B cell (primary cell): ENCODE results near the gene RPL39. TPM values are rescaled to one million over a fixed set of nuclear protein-coding genes. Genes with fewer than 3 reads are reported as not detected.

Experiments
- ATAC-seq: fragments of 200-7000 bp; cut with Tn5 transposase; one replicate; pipeline ENCODE4 v1.10.0; 2021; ENCODE audit warnings: low read depth, mild to moderate bottlenecking, moderate number of reproducible peaks, moderate library complexity
- CTCF ChIA-PET: fragments of 350-600 bp; sonication (Branson Sonifier 250); formaldehyde crosslinking; loops from one replicate; lab custom pipeline; 2021; ENCODE audit warnings: antibody characterized with exemption, inconsistent platforms; lab: Charles Lee
- POLR2A ChIA-PET: fragments of 350-600 bp; sonication (Branson Sonifier 250); formaldehyde crosslinking; loops from one replicate; lab custom pipeline; 2021; ENCODE audit warnings: antibody characterized with exemption; lab: Charles Lee
- DNase-seq: peaks from one replicate; pipeline ENCODE4 v3.0.0; 2013
- H2AFZ ChIP-seq: 2 replicates; pipeline ENCODE4 v1.6.1; 2012; ENCODE audit warnings: mild to moderate bottlenecking, low read depth, low read length; ENCODE audit not compliant: insufficient read depth, poor library complexity, severe bottlenecking
- H3K27ac ChIP-seq, 2 donors: 1 replicate in 1 of 2; 2 replicates in 1 of 2; pipeline ENCODE4 v1.5.1; 2012 to 2013; ENCODE audit warnings: low read length in 2 of 2, mild to moderate bottlenecking in 2 of 2, moderate library complexity in 1 of 2
- H3K27me3 ChIP-seq, 4 experiments: fragments of 200-600 bp in 1 of 4; sonication (generic) in 1 of 4; replicated peaks in 1 of 4; 1 replicate in 2 of 4; 2 replicates in 2 of 4; pipeline versions ENCODE4 v1.6.1 to v1.7.0; 2013 to 2016; ENCODE audit warnings: low read length in 3 of 4, mild to moderate bottlenecking in 2 of 4, mixed read lengths in 1 of 4, moderate library complexity in 1 of 4; ENCODE audit not compliant: insufficient read depth in 4 of 4, control insufficient read depth in 3 of 4; ENCODE audit errors: control extremely low read depth in 1 of 4
- H3K36me3 ChIP-seq, 2 experiments: replicated peaks in 1 of 2; 1 replicate in 1 of 2; 2 replicates in 1 of 2; pipeline versions ENCODE4 v1.6.1 to v1.7.1; 2013; ENCODE audit warnings: low read length in 1 of 2; ENCODE audit not compliant: insufficient read depth in 2 of 2, control insufficient read depth in 1 of 2; ENCODE audit errors: control extremely low read depth in 1 of 2, extremely low read depth in 1 of 2
- H3K4me1 ChIP-seq, 2 donors: fragments of 200-600 bp in 1 of 2; sonication (generic) in 1 of 2; 1 replicate in 1 of 2; 2 replicates in 1 of 2; pipeline versions ENCODE4 v1.5.1 to v1.6.1; 2013 to 2017; ENCODE audit warnings: low read length in 2 of 2; ENCODE audit not compliant: control insufficient read depth in 2 of 2, insufficient read depth in 2 of 2
- H3K4me2 ChIP-seq: replicated peaks from 2 replicates; pipeline ENCODE3; 2012; ENCODE audit warnings: mild to moderate bottlenecking, low read depth, low read length; ENCODE audit not compliant: poor library complexity, severe bottlenecking
- H3K4me3 ChIP-seq, 5 experiments: fragments of 200-600 bp in 1 of 5; sonication (generic) in 1 of 5; 1 replicate in 3 of 5; 2 replicates in 2 of 5; pipeline versions ENCODE4 v1.5.1 to v1.7.0; 2011 to 2016; ENCODE audit warnings: low read length in 4 of 5, mild to moderate bottlenecking in 4 of 5, low read depth in 2 of 5, control low read depth in 1 of 5, moderate library complexity in 1 of 5; ENCODE audit not compliant: insufficient read depth in 1 of 5; ENCODE audit errors: control extremely low read depth in 1 of 5, extremely low read depth in 1 of 5
- H3K79me2 ChIP-seq: fragments of 200-600 bp; sonication (generic); one replicate; pipeline ENCODE4 v1.6.0; 2016; ENCODE audit warnings: low read length; ENCODE audit not compliant: control insufficient read depth, insufficient read depth
- H3K9ac ChIP-seq: fragments of 200-600 bp; sonication (generic); 2 replicates; pipeline ENCODE4 v1.6.1; 2017; ENCODE audit warnings: mild to moderate bottlenecking, low read length, moderate library complexity
- H3K9me3 ChIP-seq, 3 donors: one replicate each; pipeline versions ENCODE4 v1.6.1 to v1.7.1; 2013; ENCODE audit warnings: low read length in 2 of 3; ENCODE audit not compliant: control insufficient read depth in 2 of 3, insufficient read depth in 1 of 3; ENCODE audit errors: control extremely low read depth in 1 of 3
- H4K20me1 ChIP-seq: 2 replicates; pipeline ENCODE4 v1.6.0; 2012; ENCODE audit warnings: mild to moderate bottlenecking, low read length; ENCODE audit not compliant: insufficient read depth, control insufficient read depth, poor library complexity, severe bottlenecking
- H3K27ac Mint-ChIP-seq: one replicate; pipeline ENCODE4 v1.8.0; 2021; ENCODE audit warnings: mixed read lengths
- H3K27me3 Mint-ChIP-seq: one replicate; pipeline ENCODE4 v1.8.0; 2021; ENCODE audit warnings: mixed read lengths
- H3K4me1 Mint-ChIP-seq: one replicate; pipeline ENCODE4 v1.8.0; 2021; ENCODE audit warnings: mixed read lengths
- H3K4me3 Mint-ChIP-seq: one replicate; pipeline ENCODE4 v1.8.0; 2021; ENCODE audit warnings: mixed read lengths
- H3K9me3 Mint-ChIP-seq: one replicate; pipeline ENCODE4 v1.8.0; 2022; ENCODE audit warnings: mixed read lengths; ENCODE audit not compliant: insufficient read depth
- EZH2 ChIP-seq: IDR thresholded peaks from 2 replicates; pipeline ENCODE4 v1.6.1; 2012; ENCODE audit warnings: borderline replicate concordance, low read depth, mild to moderate bottlenecking, moderate library complexity, low read length; ENCODE audit not compliant: insufficient read depth, poor library complexity, severe bottlenecking
- WGBS: methylation state at CpG from one replicate; pipeline ENCODE4 v1.1.5; 2013; ENCODE audit warnings: missing lambda C conversion rate; ENCODE audit not compliant: insufficient coverage; 5-methylcytosine and 5-hydroxymethylcytosine counted together
- intact Hi-C: fragments of 100-400 bp; cut with micrococcal nuclease; formaldehyde crosslinking; loops from one replicate; pipeline ENCODE4 v1.10.0; 2022
- polyA plus RNA-seq: library from polyadenylated mRNA; depleted of rRNA; stranded (reverse); fragments of >200 nt; gene quantifications from 2 replicates; pipeline ENCODE4 v1.2.3, GENCODE V29; 2012
- total RNA-seq, 2 donors: library from RNA; stranded (reverse); fragments of 120-200 nt in 1 of 2; gene quantifications; 1 replicate in 1 of 2; 2 replicates in 1 of 2; pipeline versions ENCODE4 v1.2.3 to v1.2.4, GENCODE V29; 2013 to 2022
- TF ChIP-seq, protein P1 (sequence below): fragments of 200-600 bp; IDR thresholded peaks from one replicate; pipeline ENCODE4 v1.8.0; 2022; ENCODE audit warnings: antibody characterized with exemption, mild to moderate bottlenecking

Gene RPL39
- total and polyA plus RNA-seq, 2 donors (not counting 1 experiment from before 2014, with no cell fraction given) = 3,356 to 3,572 TPM

DNA sequence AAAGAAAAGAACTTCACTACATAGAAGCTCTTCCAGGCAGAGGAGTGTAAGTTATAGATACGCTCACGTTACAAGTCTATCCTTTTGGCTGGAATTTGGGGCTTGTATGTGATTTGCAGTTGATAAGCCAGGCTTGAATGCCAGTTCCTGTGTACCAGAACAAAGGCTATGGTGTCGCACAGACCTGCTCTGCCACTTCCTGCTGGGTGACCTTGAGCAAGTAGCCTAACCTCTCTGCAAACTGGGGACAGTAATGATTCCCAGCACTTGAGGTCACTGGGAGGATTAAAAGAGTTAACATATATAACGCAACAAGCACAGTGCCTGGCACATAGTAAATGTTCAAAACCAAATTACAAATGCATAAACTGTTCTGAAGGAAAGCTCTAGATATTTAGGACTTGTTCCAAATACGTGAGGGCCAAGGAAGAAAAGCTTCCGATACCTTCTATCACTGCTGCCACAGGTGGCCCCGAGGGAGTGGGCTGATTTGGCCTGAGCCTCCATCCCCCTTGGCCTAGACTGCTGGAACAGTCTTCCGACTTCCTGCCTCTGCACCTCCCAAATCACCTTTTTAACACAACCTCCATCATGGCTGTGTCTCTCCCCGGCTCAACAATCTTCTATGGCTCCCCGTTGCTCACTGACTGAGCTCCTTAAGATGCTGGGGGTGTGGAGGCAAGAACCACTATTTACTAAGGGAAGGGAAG is 34.3 kb downstream of the RPL39 start:
- no peaks in the 10 kb centered on the region for H3K9me3 Mint-ChIP-seq
- peak overlapping the region; percentile 62 for H2AFZ ChIP-seq

More for the DNA sequence above, 34.3 kb downstream of the RPL39 start:
- no peaks in the 10 kb centered on the region for H3K36me3 ChIP-seq
- peak overlapping the region; percentile 88 to 89 for H3K27ac ChIP-seq
- Mint-ChIP-seq H3K4me1 (peaks cover 57% of the 10 kb centered on the region), H3K4me3 (peak overlapping the region; percentile 88), H3K27ac (peak overlapping the region; percentile 98), H3K27me3 (no peaks in the 10 kb centered on the region)
- 60% methylated on average over 2 of the region's 10 CpGs for WGBS
- ChIA-PET POLR2A (interaction anchor here (0.6 to 0.7 kb wide), 2 partner anchors 19 to 91 kb away, joined by 3 read pairs; no protein-coding TSS in a partner anchor), CTCF (interaction anchor here (0.7 to 7.9 kb wide), 8 partner anchors 14 to 269 kb away, joined by 3 to 35 read pairs (median 4); partner anchors contain the start of gene NKRF)
- no peak for TF ChIP-seq EZH2
- TF ChIP-seq, protein P1, sequence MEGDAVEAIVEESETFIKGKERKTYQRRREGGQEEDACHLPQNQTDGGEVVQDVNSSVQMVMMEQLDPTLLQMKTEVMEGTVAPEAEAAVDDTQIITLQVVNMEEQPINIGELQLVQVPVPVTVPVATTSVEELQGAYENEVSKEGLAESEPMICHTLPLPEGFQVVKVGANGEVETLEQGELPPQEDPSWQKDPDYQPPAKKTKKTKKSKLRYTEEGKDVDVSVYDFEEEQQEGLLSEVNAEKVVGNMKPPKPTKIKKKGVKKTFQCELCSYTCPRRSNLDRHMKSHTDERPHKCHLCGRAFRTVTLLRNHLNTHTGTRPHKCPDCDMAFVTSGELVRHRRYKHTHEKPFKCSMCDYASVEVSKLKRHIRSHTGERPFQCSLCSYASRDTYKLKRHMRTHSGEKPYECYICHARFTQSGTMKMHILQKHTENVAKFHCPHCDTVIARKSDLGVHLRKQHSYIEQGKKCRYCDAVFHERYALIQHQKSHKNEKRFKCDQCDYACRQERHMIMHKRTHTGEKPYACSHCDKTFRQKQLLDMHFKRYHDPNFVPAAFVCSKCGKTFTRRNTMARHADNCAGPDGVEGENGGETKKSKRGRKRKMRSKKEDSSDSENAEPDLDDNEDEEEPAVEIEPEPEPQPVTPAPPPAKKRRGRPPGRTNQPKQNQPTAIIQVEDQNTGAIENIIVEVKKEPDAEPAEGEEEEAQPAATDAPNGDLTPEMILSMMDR = no peak
- no peak for ATAC-seq
- peaks cover 62 to 65% of the 10 kb centered on the region in 2 donors for H3K4me1 ChIP-seq
- no peak for DNase-seq
- H3K4me3 ChIP-seq = no peak overlapping the region
- intact Hi-C loops = loop anchor here (2.0 to 5.0 kb wide), 3 partner anchors 35 to 150 kb away; partner anchors contain the start of genes NKRF and RPL39
- H4K20me1 ChIP-seq = no peaks in the 10 kb centered on the region
- no peaks in the 10 kb centered on the region for H3K9me3 ChIP-seq
- peak overlapping the region; percentile 78 for H3K4me2 ChIP-seq
- no peaks in the 10 kb centered on the region for H3K27me3 ChIP-seq
- H3K9ac ChIP-seq = peak overlapping the region; percentile 28
- H3K79me2 ChIP-seq = peaks cover 5% of the 10 kb centered on the region
